Measurements from ENCODE around the gene KIAA1549. TPM values are rescaled to one million over a fixed set of nuclear protein-coding genes. Genes with fewer than 3 reads are reported as not detected.
"Not testable (repeated sequence)": the region's sequence is repeated elsewhere in the genome, so short reads cannot be mapped to it uniquely, and the experiment has no call there.

Gene KIAA1549
- total RNA-seq (under 1 TPM in 4 of 5 experiments, not detected in 1; 0.16 to 0.56 (median 0.25) TPM), polyA plus RNA-seq (not detected), total RNA-seq (1.1 reads per million)

- no peaks in the 10 kb centered on the region for H3K36me3 ChIP-seq (ENCODE audit: control insufficient read depth in 2 of 3, insufficient read depth in 3 of 3, low read length in 3 of 3)
- ChIA-PET POLR2A (interaction anchor here (1.5 kb wide), 1 partner anchor 95 kb away, joined by 4 read pairs; no protein-coding TSS in a partner anchor), CTCF (interaction anchor here (1.1 to 3.4 kb wide), 2 partner anchors 13 to 95 kb away, joined by 3 to 29 read pairs; no protein-coding TSS in a partner anchor)
- DNase-seq (peak in 8 of 9 donors; percentile 17 to 75 (median 26)), ATAC-seq (peak; percentile 81)
- Mint-ChIP-seq H3K4me1 (peaks cover 10 to 18% (median 13%) of the 10 kb centered on the region in 7 donors), H3K4me3 (peak within 1 kb of the TSS; percentile 83 to 98 (median 90)), H3K27ac (peak within 1 kb of the TSS in 7 of 9 donors; percentile 12 to 82 (median 63)), H3K9me3 (no peaks in the 10 kb centered on the region), H3K27me3 (peaks cover 25 to 49% (median 35%) of the 10 kb centered on the region in 5 donors), H3K36me3 (peaks cover 0 to 4% (median 0%) of the 10 kb centered on the region in 5 donors)
- peaks cover 5 to 6% of the 10 kb centered on the region in 2 donors for H3K4me1 ChIP-seq (ENCODE audit: control insufficient read depth in 2 of 2, insufficient read depth in 2 of 2, low read length in 2 of 2)
- no peak within 1 kb of the TSS for H3K27ac ChIP-seq (ENCODE audit: low read depth, low read length)
- intact Hi-C loops (cut with micrococcal nuclease), result loop anchor here (1.0 to 5.0 kb wide), 5 partner anchors 78 to 521 kb away; partner anchors contain the start of gene TRIM24 (in 1 of the 2)
- H3K27me3 ChIP-seq (ENCODE audit: control insufficient read depth in 2 of 2, insufficient read depth in 2 of 2, low read length in 2 of 2), result peaks cover 10 to 13% of the 10 kb centered on the region in 2 donors
- H3K9me3 ChIP-seq (ENCODE audit: control insufficient read depth in 2 of 3, low read length in 3 of 3), result no peaks in the 10 kb centered on the region
- peak within 1 kb of the TSS; percentile 37 for H3K4me3 ChIP-seq (ENCODE audit: low read length)
Observed at GRCh38 chr7:138981332-138982203, at the start of gene KIAA1549. Gene KIAA1549 (minus strand): TSS chr7:138981389. CDS start chr7:138981269, 120 bp downstream.

- Mint-ChIP-seq H3K4me3 (no peak overlapping the region), H3K36me3 (peaks cover 0 to 23% (median 0%) of the 10 kb centered on the region in 5 donors), H3K9me3 (no peaks in the 10 kb centered on the region), H3K27me3 (no peaks in the 10 kb centered on the region), H3K4me1 (peaks cover 0 to 31% (median 10%) of the 10 kb centered on the region in 7 donors), H3K27ac (no peak overlapping the region)
- POLR2A ChIA-PET, result no interaction called here
- Histone ChIP-seq H3K27me3 (ENCODE audit: control insufficient read depth in 2 of 2, insufficient read depth in 2 of 2, low read length in 2 of 2) (no peaks in the 10 kb centered on the region), H3K27ac (ENCODE audit: low read depth, low read length) (no peak overlapping the region), H3K4me1 (ENCODE audit: control insufficient read depth in 2 of 2, insufficient read depth in 2 of 2, low read length in 2 of 2) (no peaks in the 10 kb centered on the region), H3K9me3 (ENCODE audit: control insufficient read depth in 2 of 3, low read length in 3 of 3) (no peaks in the 10 kb centered on the region), H3K36me3 (ENCODE audit: control insufficient read depth in 2 of 3, insufficient read depth in 3 of 3, low read length in 3 of 3) (no peaks in the 10 kb centered on the region), H3K4me3 (ENCODE audit: low read length) (no peak overlapping the region)
- CTCF ChIA-PET, result interaction anchor here (1.2 kb wide), 2 partner anchors 11 to 12 kb away, joined by 4 read pairs; no protein-coding TSS in a partner anchor
- intact Hi-C loops (cut with micrococcal nuclease), result no loop called here
- DNase-seq (no peak), ATAC-seq (no peak)
Observed at GRCh38 chr7:139029353-139029752, 48.2 kb upstream of the KIAA1549 start.

GRCh38 chr7:139026551-139026950, 45.4 kb upstream of the KIAA1549 start:
- peak overlapping the region in 1 of 9 donors; percentile 4 for H3K27ac Mint-ChIP-seq
- H3K4me1 Mint-ChIP-seq, result peaks cover 0 to 18% (median 0%) of the 10 kb centered on the region in 7 donors
- CTCF ChIA-PET, result interaction anchor here (1.9 kb wide), 1 partner anchor 9 kb away, joined by 13 read pairs; no protein-coding TSS in a partner anchor

GRCh38 chr7:139025861-139026260, 44.7 kb upstream of the KIAA1549 start:
- H3K36me3 Mint-ChIP-seq, result peaks cover 0 to 31% (median 0%) of the 10 kb centered on the region in 5 donors
- H3K27ac Mint-ChIP-seq, result peak overlapping the region in 1 of 9 donors; percentile 4
- H3K27me3 Mint-ChIP-seq; H3K4me3 Mint-ChIP-seq; H3K27me3 ChIP-seq (ENCODE audit: control insufficient read depth in 2 of 2, insufficient read depth in 2 of 2, low read length in 2 of 2); H3K9me3 ChIP-seq (ENCODE audit: control insufficient read depth in 2 of 3, low read length in 3 of 3); H3K4me3 ChIP-seq (ENCODE audit: low read length); H3K9me3 Mint-ChIP-seq; DNase-seq; ATAC-seq; intact Hi-C loops (cut with micrococcal nuclease); H3K4me1 ChIP-seq (ENCODE audit: control insufficient read depth in 2 of 2, insufficient read depth in 2 of 2, low read length in 2 of 2); H3K36me3 ChIP-seq (ENCODE audit: control insufficient read depth in 2 of 3, insufficient read depth in 3 of 3, low read length in 3 of 3); H3K27ac ChIP-seq (ENCODE audit: low read depth, low read length): not testable (repeated sequence)
- peaks cover 0 to 16% (median 0%) of the 10 kb centered on the region in 7 donors for H3K4me1 Mint-ChIP-seq
- ChIA-PET POLR2A (interaction anchor here (0.7 kb wide), 1 partner anchor 40 kb away, joined by 4 read pairs; no protein-coding TSS in a partner anchor), CTCF (interaction anchor here (1.9 kb wide), 1 partner anchor 9 kb away, joined by 13 read pairs; no protein-coding TSS in a partner anchor)

More at GRCh38 chr7:139026551-139026950, 45.4 kb upstream of the KIAA1549 start:
- ATAC-seq, result no peak
- Histone ChIP-seq H3K4me3 (ENCODE audit: low read length) (no peak overlapping the region), H3K36me3 (ENCODE audit: control insufficient read depth in 2 of 3, insufficient read depth in 3 of 3, low read length in 3 of 3) (no peaks in the 10 kb centered on the region), H3K27me3 (ENCODE audit: control insufficient read depth in 2 of 2, insufficient read depth in 2 of 2, low read length in 2 of 2) (no peaks in the 10 kb centered on the region), H3K9me3 (ENCODE audit: control insufficient read depth in 2 of 3, low read length in 3 of 3) (no peaks in the 10 kb centered on the region), H3K27ac (ENCODE audit: low read depth, low read length) (no peak overlapping the region), H3K4me1 (ENCODE audit: control insufficient read depth in 2 of 2, insufficient read depth in 2 of 2, low read length in 2 of 2) (no peaks in the 10 kb centered on the region)
- Mint-ChIP-seq H3K27me3 (no peaks in the 10 kb centered on the region), H3K36me3 (peaks cover 0 to 31% (median 0%) of the 10 kb centered on the region in 5 donors), H3K9me3 (no peaks in the 10 kb centered on the region), H3K4me3 (no peak overlapping the region)
- DNase-seq, result no peak
- intact Hi-C loops (cut with micrococcal nuclease), result no loop called here
- POLR2A ChIA-PET, result interaction anchor here (0.7 kb wide), 2 partner anchors 12 to 40 kb away, joined by 4 read pairs; no protein-coding TSS in a partner anchor

- peaks cover 0 to 7% (median 0%) of the 10 kb centered on the region in 7 donors for H3K4me1 Mint-ChIP-seq
- POLR2A ChIA-PET, result no interaction called here
- no peak overlapping the region for H3K4me3 Mint-ChIP-seq
- ATAC-seq, result no peak
- Histone ChIP-seq H3K4me1 (ENCODE audit: control insufficient read depth in 2 of 2, insufficient read depth in 2 of 2, low read length in 2 of 2) (no peaks in the 10 kb centered on the region), H3K27me3 (ENCODE audit: control insufficient read depth in 2 of 2, insufficient read depth in 2 of 2, low read length in 2 of 2) (no peaks in the 10 kb centered on the region), H3K27ac (ENCODE audit: low read depth, low read length) (no peak overlapping the region), H3K36me3 (ENCODE audit: control insufficient read depth in 2 of 3, insufficient read depth in 3 of 3, low read length in 3 of 3) (no peaks in the 10 kb centered on the region), H3K4me3 (ENCODE audit: low read length) (no peak overlapping the region), H3K9me3 (ENCODE audit: control insufficient read depth in 2 of 3, low read length in 3 of 3) (no peaks in the 10 kb centered on the region)
- DNase-seq, result peak in 1 of 9 donors; percentile 4
- CTCF ChIA-PET, result interaction anchor here (2.3 kb wide), 1 partner anchor 105 kb away, joined by 9 read pairs; no protein-coding TSS in a partner anchor
- H3K9me3 Mint-ChIP-seq, result no peaks in the 10 kb centered on the region
- H3K36me3 Mint-ChIP-seq, result peaks cover 0 to 27% (median 0%) of the 10 kb centered on the region in 5 donors
- H3K27me3 Mint-ChIP-seq, result peaks cover 0 to 3% (median 0%) of the 10 kb centered on the region in 5 donors
- intact Hi-C loops (cut with micrococcal nuclease), result no loop called here
- H3K27ac Mint-ChIP-seq, result no peak overlapping the region
Observed at GRCh38 chr7:139023076-139023475, 41.9 kb upstream of the KIAA1549 start.

- Mint-ChIP-seq H3K27ac (no peak overlapping the region), H3K27me3 (peaks cover 0 to 3% (median 0%) of the 10 kb centered on the region in 5 donors), H3K36me3 (peaks cover 0 to 25% (median 0%) of the 10 kb centered on the region in 5 donors), H3K4me3 (no peak overlapping the region), H3K9me3 (no peaks in the 10 kb centered on the region), H3K4me1 (peaks cover 0 to 9% (median 2%) of the 10 kb centered on the region in 7 donors)
- H3K4me1 ChIP-seq (ENCODE audit: control insufficient read depth in 2 of 2, insufficient read depth in 2 of 2, low read length in 2 of 2), result no peaks in the 10 kb centered on the region
- H3K27me3 ChIP-seq (ENCODE audit: control insufficient read depth in 2 of 2, insufficient read depth in 2 of 2, low read length in 2 of 2), result no peaks in the 10 kb centered on the region
- no peaks in the 10 kb centered on the region for H3K9me3 ChIP-seq (ENCODE audit: control insufficient read depth in 2 of 3, low read length in 3 of 3)
- H3K4me3 ChIP-seq (ENCODE audit: low read length), result no peak overlapping the region
- no peaks in the 10 kb centered on the region for H3K36me3 ChIP-seq (ENCODE audit: control insufficient read depth in 2 of 3, insufficient read depth in 3 of 3, low read length in 3 of 3)
- CTCF ChIA-PET, result interaction anchor here (2.3 kb wide), 1 partner anchor 105 kb away, joined by 9 read pairs; no protein-coding TSS in a partner anchor
- no peak overlapping the region for H3K27ac ChIP-seq (ENCODE audit: low read depth, low read length)
- DNase-seq (peak in 1 of 9 donors; percentile 2), ATAC-seq (no peak)
- intact Hi-C loops (cut with micrococcal nuclease), result no loop called here
- POLR2A ChIA-PET, result no interaction called here
Observed at GRCh38 chr7:139022286-139022685, 41.1 kb upstream of the KIAA1549 start.

Data from naive thymus-derived CD4-positive, alpha-beta T cell (primary cell).